GM18517 (cell line): ENCODE results near the gene TMOD2.

Experiments used
- ATAC-seq: cut with Tn5 transposase; IDR thresholded peaks from one replicate; pipeline ENCODE4 v1.9.1; 2021; ENCODE audit warnings: mild to moderate bottlenecking, moderate library complexity; ENCODE audit not compliant: unreplicated experiment

TMOD2 gene

DNA sequence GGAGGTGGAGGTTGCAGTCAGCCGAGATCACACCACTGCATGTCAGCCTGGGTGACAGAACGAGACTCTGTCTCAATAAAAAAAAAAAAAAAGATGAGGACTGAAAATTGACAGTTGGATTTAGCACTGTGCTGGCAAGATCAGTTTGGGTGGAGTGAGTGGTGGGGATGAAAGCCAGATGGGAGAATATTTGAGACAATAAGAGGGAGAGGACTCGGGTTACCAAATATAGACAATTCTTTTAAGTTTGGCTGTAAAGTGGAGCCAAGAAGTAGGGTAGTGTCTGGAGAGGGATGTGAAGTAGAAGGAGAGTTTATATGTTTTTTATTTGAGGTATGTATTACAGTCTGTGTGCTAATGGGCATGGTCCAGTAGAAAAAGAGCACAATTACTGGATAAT is 98.5 kb downstream of the TMOD2 start:
- no peak for ATAC-seq

DNA sequence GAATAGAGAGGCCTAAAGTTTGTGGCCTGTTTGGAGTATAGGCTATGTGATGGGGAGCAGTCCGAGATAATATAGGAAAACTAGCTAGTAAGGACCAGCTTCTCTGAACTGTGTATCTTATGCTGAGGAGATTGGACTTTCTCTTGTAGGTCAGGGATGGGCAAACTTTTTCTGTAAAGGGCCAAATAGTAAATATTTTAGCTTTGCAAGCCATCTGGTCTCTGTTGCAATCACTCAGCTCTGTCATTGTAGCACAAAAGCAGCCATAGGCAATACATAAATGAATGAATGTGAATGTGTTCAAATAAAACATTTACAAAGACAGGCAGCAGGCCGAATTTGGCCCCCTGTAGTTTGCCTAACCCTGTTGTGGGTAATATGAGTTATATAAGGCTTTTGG is 102.6 kb downstream of the TMOD2 start:
- ATAC-seq: no peak

DNA sequence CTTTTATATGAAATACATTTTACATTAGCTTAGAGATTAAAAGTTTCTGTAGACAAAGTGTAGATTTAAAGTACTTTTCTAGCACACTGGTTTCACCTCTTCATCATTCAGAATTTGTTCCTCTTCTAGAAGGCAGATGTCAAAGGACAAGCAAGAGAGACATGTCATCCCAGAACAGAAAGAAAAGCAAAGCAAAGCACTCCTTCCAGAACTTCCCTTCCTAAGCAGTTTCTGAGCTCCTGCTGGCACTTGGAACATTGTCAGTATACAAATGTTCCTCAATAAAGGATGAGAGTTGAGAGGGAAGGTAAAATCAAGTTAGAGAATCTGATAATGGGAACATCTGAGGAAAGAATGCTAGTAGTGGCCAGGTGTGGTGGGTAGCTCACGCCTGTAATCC is 104.2 kb downstream of the TMOD2 start:
- no peak for ATAC-seq

DNA sequence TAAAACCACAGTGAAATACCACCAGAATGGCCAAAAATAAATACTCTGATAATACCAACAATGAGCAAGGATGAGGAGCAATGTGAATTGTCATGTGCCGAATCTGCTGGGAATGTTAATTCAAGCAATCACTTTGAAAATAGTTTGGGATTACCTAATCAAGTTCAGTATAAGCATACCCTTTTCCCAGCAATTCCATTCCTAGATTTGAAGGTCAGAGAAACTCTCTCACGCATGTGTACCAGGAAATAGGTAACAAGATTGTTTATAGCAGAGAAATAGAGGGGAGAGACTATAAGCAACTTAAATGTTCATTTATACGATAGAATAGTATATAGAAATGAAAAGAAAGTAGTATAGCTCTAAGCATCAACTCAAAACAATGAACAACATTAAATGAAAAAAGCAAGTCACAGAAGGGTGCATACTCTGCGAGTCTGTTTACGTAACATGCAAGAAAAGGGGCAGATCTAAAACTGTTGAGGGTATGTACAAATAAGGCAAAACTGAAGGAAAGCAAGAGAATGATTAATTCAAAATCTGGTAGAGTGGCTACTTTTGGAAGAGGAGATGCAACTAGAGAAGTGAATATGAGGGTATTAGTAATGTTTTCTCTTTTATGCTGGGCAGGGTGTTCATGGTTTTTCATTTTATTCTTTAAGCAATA is 105.5 kb downstream of the TMOD2 start:
- ATAC-seq: no peak

DNA sequence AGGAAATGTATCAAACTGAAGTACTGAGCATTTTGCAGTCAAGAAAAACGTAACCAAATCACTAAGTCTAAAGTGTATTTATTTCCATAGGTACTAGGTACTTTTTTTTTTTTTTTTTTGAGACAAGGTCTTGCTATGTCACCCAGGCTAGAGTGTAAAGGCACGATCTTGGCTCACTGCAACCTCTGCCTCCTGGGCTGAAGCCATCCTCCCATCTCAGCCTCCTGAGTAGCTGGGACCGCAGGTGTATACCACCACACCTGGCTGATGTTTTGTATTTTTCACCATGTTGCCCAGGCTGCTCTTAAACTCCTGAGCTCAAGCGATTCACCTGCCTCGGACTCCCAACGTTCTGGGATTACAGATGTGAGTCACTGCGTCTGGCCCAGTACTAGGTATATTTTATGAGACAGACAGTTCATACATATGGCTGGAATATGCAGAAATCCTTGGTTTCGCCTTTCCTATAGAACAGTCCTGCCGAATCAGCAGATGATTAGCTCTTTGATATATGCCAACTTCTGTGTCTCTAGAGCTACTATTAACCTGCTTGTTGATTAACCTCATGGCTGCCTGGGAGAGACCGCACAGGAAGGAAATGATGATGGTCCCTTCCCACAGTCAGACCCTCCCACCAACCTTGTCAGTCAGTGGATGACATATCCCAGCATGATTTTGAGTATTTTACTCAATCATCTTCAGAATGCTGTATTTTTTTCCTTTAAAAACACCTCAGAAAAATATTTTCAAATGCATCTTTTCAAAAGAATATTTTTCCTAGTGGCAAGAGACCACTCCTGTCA is 110.4 kb downstream of the TMOD2 start:
- no peak for ATAC-seq

DNA sequence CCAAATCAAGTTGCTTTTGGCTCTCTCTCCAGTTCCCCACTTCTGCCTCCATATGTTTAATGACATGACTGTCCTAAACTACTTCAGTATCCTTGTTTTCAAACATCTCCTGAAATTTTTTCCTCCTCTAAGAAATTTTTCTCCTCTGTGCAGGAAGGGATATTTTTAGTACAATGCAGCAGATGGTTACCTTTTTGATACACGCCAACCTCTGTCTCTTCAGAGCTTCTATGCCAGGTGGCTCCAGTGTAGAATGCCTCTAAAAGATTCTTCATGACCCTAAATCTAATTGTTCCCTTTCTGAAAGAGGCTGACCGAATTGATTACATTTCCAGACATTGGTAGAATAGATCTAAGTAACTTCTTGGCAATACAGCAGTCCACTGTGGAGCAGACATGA is 111.7 kb downstream of the TMOD2 start:
- no peak for ATAC-seq

DNA sequence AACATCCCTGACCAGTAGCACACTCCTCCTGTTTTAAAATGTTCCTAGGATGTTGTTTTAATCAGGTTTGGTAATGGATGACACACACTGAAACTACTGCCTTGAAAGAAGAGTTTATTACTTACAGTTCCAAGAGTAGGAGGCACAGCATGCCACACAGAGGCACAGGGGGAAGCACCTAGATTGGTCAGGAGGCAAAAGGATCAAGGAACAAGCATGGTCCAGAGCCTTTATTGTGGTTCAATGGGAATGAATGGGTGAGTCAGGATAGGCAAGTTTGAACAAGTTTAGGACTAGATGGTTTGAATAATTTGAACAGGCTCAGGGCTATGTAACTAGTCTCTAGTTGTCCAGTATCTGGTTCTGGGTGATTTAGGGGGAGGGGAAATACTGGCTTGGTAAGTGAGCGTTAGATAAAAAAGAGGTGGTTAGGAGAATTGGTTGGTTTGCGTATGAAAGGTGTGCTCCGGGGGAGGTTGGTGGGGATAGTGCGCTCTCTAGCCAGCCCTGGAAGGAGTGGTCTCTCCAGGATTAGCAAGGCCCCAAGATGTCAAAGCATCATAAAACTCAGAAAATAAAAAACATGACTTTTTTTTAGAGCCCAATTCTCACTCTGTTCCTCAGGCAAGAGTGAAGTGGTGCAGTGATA is 113.1 kb downstream of the TMOD2 start:
- no peak for ATAC-seq

DNA sequence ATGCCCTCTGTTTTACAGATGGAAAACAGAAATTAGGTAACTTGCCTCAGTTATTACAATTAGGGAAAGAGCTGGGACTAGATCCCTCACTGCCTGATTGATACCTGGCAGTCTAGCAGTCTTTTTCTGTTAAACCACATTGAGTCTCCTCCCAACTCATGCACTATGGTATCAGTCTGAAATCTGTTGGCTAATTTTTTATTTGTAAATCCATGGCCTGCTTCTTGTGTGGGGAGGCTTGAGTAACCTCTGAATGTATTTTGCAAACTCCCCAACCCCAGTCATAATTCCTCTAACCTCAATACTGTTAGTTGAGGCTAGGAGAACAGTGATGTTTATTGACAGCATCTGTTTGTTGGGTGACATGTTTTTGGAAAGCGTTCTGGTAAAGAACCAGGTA is 113.9 kb downstream of the TMOD2 start:
- no peak for ATAC-seq
